GM12878 (cell line): ENCODE measurements around the gene AGBL1. TPM values are rescaled to one million over a fixed set of nuclear protein-coding genes. Genes with fewer than 3 reads are reported as not detected.

Experiments used
- ATAC-seq: fragments of 200-7000 bp; cut with Tn5 transposase; 3 replicates; pipeline ENCODE4 v1.9.1; 2020; ENCODE audit warnings: mild to moderate bottlenecking, moderate library complexity
- BruUV-seq: library from RNA; stranded (reverse); fragments of 400-500 nt; replicated peaks from 2 replicates; lab custom pipeline; 2021; lab: Mats Ljungman, UMichigan
- CTCF ChIA-PET: fragments of 300-600 bp; sonication (Branson Sonifier 250); formaldehyde crosslinking; extraction: SDS; loops from one replicate; lab custom pipeline; 2021; ENCODE audit warnings: inconsistent platforms; lab: Yijun Ruan, JAX
- POLR2A ChIA-PET: fragments of 350-600 bp; formaldehyde crosslinking; extraction: SDS; loops from one replicate; lab custom pipeline; 2021; ENCODE audit warnings: inconsistent platforms; lab: Charles Lee
- RAD21 ChIA-PET: fragments of 300-600 bp; sonication (Branson Sonifier 250); formaldehyde crosslinking; loops from one replicate; lab custom pipeline; 2023; ENCODE audit warnings: antibody characterized with exemption; ENCODE audit not compliant: unreplicated experiment; lab: Charles Lee
- SMC1A ChIA-PET: fragments of 300-600 bp; sonication (Branson Sonifier 250); formaldehyde crosslinking; loops from one replicate; lab custom pipeline; 2023; ENCODE audit not compliant: unreplicated experiment, uncharacterized antibody; lab: Charles Lee
- DNase-seq: peaks from one replicate; pipeline ENCODE4 v3.0.0-alpha.2; 2011; ENCODE audit warnings: low read depth, low spot score
- FAIRE-seq: peaks from 3 replicates; lab custom pipeline; 2011; peaks lifted over from hg19 to GRCh38; lab: Jason Lieb, UNC
- H2AFZ ChIP-seq: 2 replicates; pipeline ENCODE4 v1.6.0; 2011; ENCODE audit warnings: low read depth, low read length, control low read depth; ENCODE audit not compliant: control insufficient read depth
- H3K27ac ChIP-seq: 2 replicates; pipeline ENCODE4 v1.5.1; 2011; ENCODE audit warnings: control low read depth; ENCODE audit not compliant: control insufficient read depth, insufficient read depth
- H3K27me3 ChIP-seq, 2 experiments: replicated peaks in 1 of 2; 2 replicates each; pipeline versions ENCODE4 v1.6.0 to v1.6.1; 2011; ENCODE audit warnings: low read length in 1 of 2; ENCODE audit not compliant: control insufficient read depth in 2 of 2, insufficient read depth in 2 of 2
- H3K36me3 ChIP-seq, 2 experiments: 2 replicates each; pipeline ENCODE4 v1.5.1; 2011; ENCODE audit warnings: low read length in 1 of 2; ENCODE audit not compliant: control insufficient read depth in 2 of 2, insufficient read depth in 2 of 2
- H3K4me1 ChIP-seq: 2 replicates; pipeline ENCODE4 v1.6.1; 2011; ENCODE audit warnings: mild to moderate bottlenecking, low read length, moderate library complexity, mixed read lengths; ENCODE audit not compliant: control insufficient read depth, insufficient read depth
- H3K4me2 ChIP-seq: 2 replicates; pipeline ENCODE4 v1.6.0; 2011; ENCODE audit warnings: control low read depth; ENCODE audit not compliant: control insufficient read depth, insufficient read depth
- H3K4me3 ChIP-seq: fragments of 200-600 bp; sonication (generic); 2 replicates; pipeline ENCODE4 v1.5.1; 2016
- H3K79me2 ChIP-seq: 2 replicates; pipeline ENCODE4 v1.6.0; 2011; ENCODE audit warnings: low read length; ENCODE audit not compliant: control insufficient read depth, insufficient read depth
- H3K9ac ChIP-seq: 2 replicates; pipeline ENCODE4 v1.8.0; 2011; ENCODE audit warnings: low read length, control low read depth, mixed read lengths; ENCODE audit not compliant: control insufficient read depth, insufficient read depth
- H3K9me3 ChIP-seq: replicated peaks from 3 replicates; pipeline ENCODE4 v1.5.1; 2011; ENCODE audit warnings: mild to moderate bottlenecking, low read length; ENCODE audit not compliant: control insufficient read depth, insufficient read depth
- H4K20me1 ChIP-seq: 2 replicates; pipeline ENCODE4 v1.6.0; 2011; ENCODE audit not compliant: control insufficient read depth, insufficient read depth
- CHD1 ChIP-seq: IDR thresholded peaks from 2 replicates; pipeline ENCODE4 v1.6.1; 2012; ENCODE audit warnings: low read depth, low read length, improper control_type of control experiment
- CREM ChIP-seq: IDR thresholded peaks from 2 replicates; pipeline ENCODE4 v1.6.1; 2014; ENCODE audit warnings: antibody characterized with exemption, low read depth
- FOXM1 ChIP-seq: IDR thresholded peaks from 2 replicates; pipeline ENCODE4 v1.6.1; 2012; ENCODE audit warnings: low read depth, mild to moderate bottlenecking, inconsistent platforms, low read length, moderate library complexity
- HDGF ChIP-seq: fragments of 450-650 bp; IDR thresholded peaks from 2 replicates; pipeline ENCODE4 v1.6.1; 2016; ENCODE audit warnings: antibody characterized with exemption
- NFYB ChIP-seq: IDR thresholded peaks from 2 replicates; pipeline ENCODE4 v1.6.1; 2011; ENCODE audit warnings: low read depth, mild to moderate bottlenecking, low read length, improper control_type of control experiment, moderate library complexity; ENCODE audit not compliant: insufficient read depth
- PAX5 ChIP-seq: IDR thresholded peaks from 2 replicates; pipeline ENCODE4 v1.6.1; 2011; ENCODE audit warnings: low read depth, low read length, borderline replicate concordance
- PML ChIP-seq: IDR thresholded peaks from 2 replicates; pipeline ENCODE4 v1.6.1; 2012; ENCODE audit warnings: low read length, inconsistent platforms
- POLR2A ChIP-seq: IDR thresholded peaks from 2 replicates; pipeline ENCODE4 v1.6.1; 2011; ENCODE audit warnings: low read depth, mild to moderate bottlenecking, low read length
- POU2F2 ChIP-seq: IDR thresholded peaks from 3 replicates; pipeline ENCODE4 v1.6.1; 2011; ENCODE audit warnings: low read depth, mild to moderate bottlenecking, low read length, borderline replicate concordance
- RUNX3 ChIP-seq: IDR thresholded peaks from 2 replicates; pipeline ENCODE4 v1.6.1; 2012; ENCODE audit warnings: low read length, inconsistent platforms
- SPI1 ChIP-seq: IDR thresholded peaks from 2 replicates; pipeline ENCODE4 v1.6.1; 2011; ENCODE audit warnings: low read depth, mild to moderate bottlenecking, low read length, moderate library complexity, borderline replicate concordance; ENCODE audit not compliant: insufficient read depth
- TCF12 ChIP-seq: IDR thresholded peaks from 2 replicates; pipeline ENCODE4 v1.6.1; 2011; ENCODE audit warnings: low read depth, mild to moderate bottlenecking, low read length
- YBX1 ChIP-seq: fragments of 450-650 bp; IDR thresholded peaks from 2 replicates; pipeline ENCODE4 v1.6.1; 2016; ENCODE audit warnings: antibody characterized with exemption
- ZNF24 ChIP-seq: fragments of 450-650 bp; IDR thresholded peaks from 2 replicates; pipeline ENCODE4 v1.6.1; 2017; ENCODE audit warnings: antibody characterized with exemption, mild to moderate bottlenecking
- WGBS: methylation state at CpG from one replicate; pipeline ENCODE4 v1.1.6; 2016; ENCODE audit warnings: low lambda C conversion rate; ENCODE audit not compliant: insufficient replicate concordance, insufficient coverage; ENCODE audit errors: missing lambda C conversion rate; 5-methylcytosine and 5-hydroxymethylcytosine counted together
- in situ Hi-C: fragments of 300-500 bp; cut with MboI; formaldehyde crosslinking; loops from 9 replicates; pipeline ENCODE4 v1.14.3; 2018; ENCODE audit warnings: mixed read lengths
- intact Hi-C: fragments of 100-400 bp; cut with micrococcal nuclease; formaldehyde crosslinking; loops from one replicate; pipeline ENCODE4 v1.14.2; 2022; ENCODE audit not compliant: unreplicated experiment
- polyA plus RNA-seq, 11 experiments: library from polyadenylated mRNA; depleted of rRNA in 4 of 11; unstranded in 6 of 11; stranded (reverse) in 5 of 11; fragments of >200 nt; fragmentation: Nextera tagmentation in 4 of 11; fragmentation: Illumina TruSeq in 1 of 11; extraction: Ambion mirVana in 4 of 11; extraction: Trizol in 1 of 11; gene quantifications; 1 replicate in 1 of 11; 2 replicates in 10 of 11; pipeline versions ENCODE4 v1.2.1 to v1.2.3, GENCODE V29; 2011 to 2016; ENCODE audit warnings: inconsistent platforms in 2 of 11, missing spikeins in 2 of 11, low read depth in 1 of 11
- total RNA-seq, 4 experiments: library from RNA; depleted of rRNA in 3 of 4; stranded (reverse); fragments of >200 nt in 3 of 4; fragmentation: Illumina TruSeq in 1 of 4; extraction: Trizol in 1 of 4; gene quantifications; 2 replicates each; pipeline versions ENCODE4 v1.2.1 to v1.2.3, GENCODE V29; 2013 to 2021
- TF ChIP-seq, protein P1 (sequence below): fragments of 450-650 bp; IDR thresholded peaks from 2 replicates; pipeline ENCODE4 v1.6.1; 2016; ENCODE audit warnings: mild to moderate bottlenecking
- TF ChIP-seq, protein P2 (sequence below): IDR thresholded peaks from 2 replicates; pipeline ENCODE4 v1.6.1; 2012; ENCODE audit warnings: improper control_type of control experiment, low read depth, low read length; ENCODE audit not compliant: insufficient replicate concordance

The AGBL1 gene
- total and polyA plus RNA-seq, 10 of the 15 experiments (the other 5 are each of a cell fraction or from before 2014, with no cell fraction given) = not detected

DNA sequence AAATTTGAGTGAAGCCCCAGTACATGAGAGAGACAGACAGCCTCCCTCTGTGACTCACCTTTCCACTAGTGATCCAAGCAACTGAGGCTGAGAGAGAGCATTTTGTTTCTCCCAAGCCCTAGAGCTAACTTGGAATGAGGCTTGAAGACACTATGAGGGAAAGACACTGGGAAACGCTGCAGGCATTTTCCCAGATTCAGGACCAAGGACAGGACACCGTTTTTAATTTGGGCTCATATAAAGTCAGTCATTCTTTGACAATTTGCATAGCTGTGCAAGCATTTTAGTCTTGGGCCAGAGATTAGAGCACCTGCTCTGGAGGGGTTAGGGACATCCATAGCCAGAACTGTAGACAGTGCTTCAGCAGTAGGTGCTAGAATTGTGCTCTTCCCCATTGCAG, 249.0 kb downstream of the AGBL1 start:
- in situ Hi-C loops = no loop called here
- Histone ChIP-seq H3K36me3 (no peaks in the 10 kb centered on the region), H3K9me3 (no peaks in the 10 kb centered on the region; the same call in 1 of the 3 replicates), H3K4me3 (no peak overlapping the region), H3K9ac (no peak overlapping the region), H3K4me1 (no peaks in the 10 kb centered on the region), H3K79me2 (no peaks in the 10 kb centered on the region), H3K27me3 (no peaks in the 10 kb centered on the region), H3K27ac (no peak overlapping the region), H4K20me1 (no peaks in the 10 kb centered on the region), H2AFZ (no peak overlapping the region), H3K4me2 (no peak overlapping the region)
- ChIA-PET CTCF (no interaction called here), POLR2A (no interaction called here), RAD21 (no interaction called here), SMC1A (no interaction called here)
- FAIRE-seq (no peak), DNase-seq (no peak), ATAC-seq (no peak)
- TF ChIP-seq, protein P1, sequence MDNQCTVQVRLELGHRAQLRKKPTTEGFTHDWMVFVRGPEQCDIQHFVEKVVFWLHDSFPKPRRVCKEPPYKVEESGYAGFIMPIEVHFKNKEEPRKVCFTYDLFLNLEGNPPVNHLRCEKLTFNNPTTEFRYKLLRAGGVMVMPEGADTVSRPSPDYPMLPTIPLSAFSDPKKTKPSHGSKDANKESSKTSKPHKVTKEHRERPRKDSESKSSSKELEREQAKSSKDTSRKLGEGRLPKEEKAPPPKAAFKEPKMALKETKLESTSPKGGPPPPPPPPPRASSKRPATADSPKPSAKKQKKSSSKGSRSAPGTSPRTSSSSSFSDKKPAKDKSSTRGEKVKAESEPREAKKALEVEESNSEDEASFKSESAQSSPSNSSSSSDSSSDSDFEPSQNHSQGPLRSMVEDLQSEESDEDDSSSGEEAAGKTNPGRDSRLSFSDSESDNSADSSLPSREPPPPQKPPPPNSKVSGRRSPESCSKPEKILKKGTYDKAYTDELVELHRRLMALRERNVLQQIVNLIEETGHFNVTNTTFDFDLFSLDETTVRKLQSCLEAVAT = no peak
- TF ChIP-seq RUNX3 = no peak
- TF ChIP-seq PAX5 = no peak
- TF ChIP-seq, protein P2, sequence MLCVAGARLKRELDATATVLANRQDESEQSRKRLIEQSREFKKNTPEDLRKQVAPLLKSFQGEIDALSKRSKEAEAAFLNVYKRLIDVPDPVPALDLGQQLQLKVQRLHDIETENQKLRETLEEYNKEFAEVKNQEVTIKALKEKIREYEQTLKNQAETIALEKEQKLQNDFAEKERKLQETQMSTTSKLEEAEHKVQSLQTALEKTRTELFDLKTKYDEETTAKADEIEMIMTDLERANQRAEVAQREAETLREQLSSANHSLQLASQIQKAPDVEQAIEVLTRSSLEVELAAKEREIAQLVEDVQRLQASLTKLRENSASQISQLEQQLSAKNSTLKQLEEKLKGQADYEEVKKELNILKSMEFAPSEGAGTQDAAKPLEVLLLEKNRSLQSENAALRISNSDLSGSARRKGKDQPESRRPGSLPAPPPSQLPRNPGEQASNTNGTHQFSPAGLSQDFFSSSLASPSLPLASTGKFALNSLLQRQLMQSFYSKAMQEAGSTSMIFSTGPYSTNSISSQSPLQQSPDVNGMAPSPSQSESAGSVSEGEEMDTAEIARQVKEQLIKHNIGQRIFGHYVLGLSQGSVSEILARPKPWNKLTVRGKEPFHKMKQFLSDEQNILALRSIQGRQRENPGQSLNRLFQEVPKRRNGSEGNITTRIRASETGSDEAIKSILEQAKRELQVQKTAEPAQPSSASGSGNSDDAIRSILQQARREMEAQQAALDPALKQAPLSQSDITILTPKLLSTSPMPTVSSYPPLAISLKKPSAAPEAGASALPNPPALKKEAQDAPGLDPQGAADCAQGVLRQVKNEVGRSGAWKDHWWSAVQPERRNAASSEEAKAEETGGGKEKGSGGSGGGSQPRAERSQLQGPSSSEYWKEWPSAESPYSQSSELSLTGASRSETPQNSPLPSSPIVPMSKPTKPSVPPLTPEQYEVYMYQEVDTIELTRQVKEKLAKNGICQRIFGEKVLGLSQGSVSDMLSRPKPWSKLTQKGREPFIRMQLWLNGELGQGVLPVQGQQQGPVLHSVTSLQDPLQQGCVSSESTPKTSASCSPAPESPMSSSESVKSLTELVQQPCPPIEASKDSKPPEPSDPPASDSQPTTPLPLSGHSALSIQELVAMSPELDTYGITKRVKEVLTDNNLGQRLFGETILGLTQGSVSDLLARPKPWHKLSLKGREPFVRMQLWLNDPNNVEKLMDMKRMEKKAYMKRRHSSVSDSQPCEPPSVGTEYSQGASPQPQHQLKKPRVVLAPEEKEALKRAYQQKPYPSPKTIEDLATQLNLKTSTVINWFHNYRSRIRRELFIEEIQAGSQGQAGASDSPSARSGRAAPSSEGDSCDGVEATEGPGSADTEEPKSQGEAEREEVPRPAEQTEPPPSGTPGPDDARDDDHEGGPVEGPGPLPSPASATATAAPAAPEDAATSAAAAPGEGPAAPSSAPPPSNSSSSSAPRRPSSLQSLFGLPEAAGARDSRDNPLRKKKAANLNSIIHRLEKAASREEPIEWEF = no peak
- no peak for TF ChIP-seq YBX1
- TF ChIP-seq POLR2A = no peak
- no peak for TF ChIP-seq NFYB
- TF ChIP-seq POU2F2 = no peak
- no peak for TF ChIP-seq SPI1
- TF ChIP-seq ZNF24 = no peak
- no peak for TF ChIP-seq PML
- no peak for TF ChIP-seq TCF12
- no peak for TF ChIP-seq HDGF
- no peak for TF ChIP-seq CHD1
- no peak for TF ChIP-seq CREM
- no peak for TF ChIP-seq FOXM1
- BruUV-seq = no TSS peak
- intact Hi-C loops = no loop called here
- WGBS = 0% methylated on average over 2 of the region's 2 CpGs
